Stimulated activated CD4-positive, alpha-beta T cell treated with anti-CD3 and anti-CD28 coated beads, Interleukin-15, amount 100 ng/mL, for 48 hours (primary cell): ENCODE measurements around the gene L3MBTL3.

Experiments used
- DNase-seq, 2 donors: peaks; one replicate each; pipeline ENCODE4 v3.0.0-alpha.2; 2020; ENCODE audit warnings: low read depth in 2 of 2

L3MBTL3 gene

DNA sequence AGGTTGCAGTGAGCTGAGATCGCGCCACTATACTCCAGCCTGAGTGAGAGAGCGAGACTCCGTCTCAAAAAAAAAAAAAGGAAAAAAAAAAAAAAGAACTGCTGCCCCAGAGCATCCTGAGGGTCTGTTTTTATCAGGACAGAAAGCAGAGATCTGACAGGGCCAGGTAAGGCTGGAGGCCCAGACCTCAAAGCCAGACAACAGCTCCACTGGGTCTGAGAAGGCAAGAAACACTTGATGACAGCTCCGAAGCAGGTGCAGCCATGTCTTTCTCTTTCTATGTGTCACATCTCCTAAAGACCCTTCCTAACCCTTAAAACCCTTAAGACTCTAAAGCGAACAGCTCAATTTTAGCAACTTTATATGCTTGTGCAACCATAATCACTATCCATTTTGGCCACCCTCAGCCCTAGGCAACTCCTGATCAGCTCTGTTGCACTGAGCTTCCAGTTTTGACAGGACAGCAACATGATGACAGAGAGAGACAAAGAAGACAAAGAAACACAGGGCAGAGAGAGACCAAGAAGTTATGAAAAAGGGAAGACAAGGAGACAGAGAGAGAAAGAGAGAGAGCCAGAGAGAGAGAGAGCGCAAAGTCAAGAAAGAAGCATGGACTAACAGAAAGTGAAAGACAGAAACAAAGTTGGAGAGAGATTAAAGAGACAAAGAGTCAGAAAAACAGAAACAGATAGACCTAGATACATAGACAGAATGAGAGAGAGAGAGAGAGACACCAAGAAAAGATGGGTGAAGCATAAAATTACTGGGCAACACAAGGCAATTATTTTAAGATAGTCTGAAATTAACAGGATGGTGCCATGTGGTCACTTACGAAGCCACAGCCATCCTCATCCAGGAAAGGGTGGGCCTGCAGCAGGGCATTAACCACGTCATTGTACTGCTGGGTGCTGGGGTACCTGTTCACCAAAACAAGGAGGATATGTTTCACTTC lies 165.2 kb downstream of the L3MBTL3 start:
- DNase-seq = no peak

DNA sequence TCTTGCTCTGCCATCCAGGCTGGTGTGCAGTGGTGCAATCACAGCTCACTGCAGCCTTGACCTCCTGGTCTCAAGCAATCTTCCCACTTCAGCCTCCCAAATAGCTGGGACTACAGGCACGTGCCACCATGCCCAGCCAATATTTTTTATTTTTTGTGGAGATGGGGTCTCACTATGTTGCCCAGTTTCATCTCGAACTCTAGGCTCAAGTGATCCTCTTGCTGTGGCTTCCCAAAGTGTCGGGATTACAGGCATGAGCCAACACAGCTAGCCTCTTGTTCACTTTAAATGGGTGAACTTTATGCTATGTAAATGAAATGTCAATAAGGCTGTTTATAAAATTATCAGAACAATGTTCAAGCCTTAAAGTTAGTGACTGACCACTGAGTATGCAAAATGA lies 167.3 kb downstream of the L3MBTL3 start:
- DNase-seq = no peak

DNA sequence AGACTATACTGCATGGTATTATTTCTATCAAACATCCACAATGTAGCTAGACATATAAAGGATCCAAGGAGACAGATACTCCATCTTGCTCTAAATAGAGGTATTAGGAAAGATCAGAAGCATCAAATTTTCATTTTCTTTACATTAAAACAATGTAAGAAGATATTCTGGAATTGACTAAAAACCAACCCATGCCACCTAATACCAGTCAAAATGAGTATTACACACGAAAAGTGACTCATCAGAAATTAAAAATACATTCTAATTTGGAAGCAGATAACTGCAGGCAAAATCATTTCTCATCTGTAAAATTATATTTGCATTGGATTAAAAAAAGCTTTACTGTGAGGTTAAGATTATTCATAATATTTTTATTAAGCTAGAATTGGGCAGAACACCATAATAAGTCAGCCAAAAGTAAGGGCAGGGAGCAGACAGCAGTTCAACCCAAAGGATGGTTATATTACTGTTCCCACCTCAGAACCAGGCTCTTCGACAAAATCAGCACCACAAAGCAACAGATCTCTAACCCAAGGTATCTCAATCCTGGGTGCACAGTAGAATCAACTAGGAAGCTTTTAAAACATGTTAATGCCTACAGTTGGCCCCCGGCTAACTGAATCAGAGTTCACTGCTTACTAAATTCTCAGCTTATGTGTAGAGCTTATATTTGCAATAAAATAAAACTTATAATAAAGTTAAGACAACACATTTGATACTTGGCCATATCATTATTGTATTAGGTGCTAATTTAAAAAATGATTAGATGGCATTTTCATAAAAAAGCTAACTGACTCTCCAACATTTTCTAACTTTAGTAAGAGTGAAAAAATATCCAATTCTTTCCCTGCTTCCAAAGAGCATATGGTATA lies 169.2 kb downstream of the L3MBTL3 start:
- no peak for DNase-seq

DNA sequence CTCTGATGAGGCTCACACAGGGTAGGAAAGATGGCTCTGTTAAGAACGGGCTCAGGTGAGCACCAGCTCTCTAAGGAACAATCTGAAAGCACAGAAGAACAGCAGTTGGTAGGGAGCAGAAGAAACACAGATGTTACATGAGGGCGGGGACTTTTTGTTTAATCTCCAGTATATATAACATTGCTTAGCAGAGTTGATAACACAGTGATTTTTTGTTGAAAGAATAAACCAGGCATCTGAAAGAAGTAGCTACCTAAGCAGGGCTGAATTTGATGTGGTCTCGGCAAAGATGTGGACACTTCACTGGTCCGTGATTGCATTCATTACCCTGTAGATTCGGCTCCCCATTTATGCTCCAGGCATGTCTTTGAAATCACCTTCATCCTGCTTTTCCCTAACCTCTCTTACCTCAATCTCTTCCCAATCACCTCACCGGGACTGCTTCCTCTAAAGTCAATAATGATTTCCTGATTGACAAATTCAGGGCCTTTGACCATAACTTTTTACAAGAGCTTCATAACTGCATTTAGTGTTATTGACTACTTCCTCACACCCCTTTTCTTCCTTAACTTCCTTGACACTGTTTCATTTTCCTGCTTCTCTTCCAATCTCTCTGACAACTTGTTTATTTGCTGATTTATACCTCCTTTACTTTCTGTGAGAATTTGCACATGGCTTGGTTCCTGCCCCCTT lies 170.0 kb downstream of the L3MBTL3 start:
- DNase-seq = no peak

DNA sequence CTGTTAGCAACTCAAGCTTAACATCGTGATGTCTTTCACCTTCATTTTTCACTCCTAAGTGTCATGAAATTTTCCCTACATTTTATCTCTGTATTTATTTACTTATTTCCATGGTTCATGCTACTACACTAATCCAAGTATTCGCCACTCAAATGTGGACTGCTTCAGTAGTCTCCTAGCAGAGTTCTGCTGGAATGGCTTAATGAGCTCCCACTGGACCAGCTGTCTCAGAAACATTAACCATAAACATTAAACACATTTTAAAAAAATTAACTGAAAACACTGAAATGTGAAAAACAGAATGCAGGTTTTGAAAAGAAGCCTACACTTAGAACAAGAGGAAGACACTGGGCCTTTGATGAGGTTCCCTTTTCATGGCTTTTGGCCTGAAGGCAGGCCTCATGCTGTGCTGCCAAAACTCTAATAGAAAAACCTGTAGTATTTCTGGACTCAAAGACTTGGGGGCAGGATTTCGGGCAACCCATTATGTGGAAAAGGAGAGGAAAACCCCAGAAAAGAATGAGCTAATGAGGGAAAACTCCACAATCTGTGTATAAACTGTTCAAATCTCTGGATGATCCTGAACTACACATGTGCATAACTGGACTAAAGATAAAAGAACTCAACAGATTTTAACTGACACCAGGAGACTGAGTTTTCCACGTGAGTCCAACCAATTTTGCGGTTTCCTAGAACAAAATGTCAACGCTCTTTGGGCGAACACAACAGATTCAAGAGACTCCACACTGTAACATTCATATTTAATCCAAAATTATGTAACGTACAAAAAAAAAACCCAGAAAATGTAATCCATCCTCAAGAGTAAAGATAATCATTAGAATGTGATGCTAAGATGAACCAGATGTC lies 171.4 kb downstream of the L3MBTL3 start:
- DNase-seq = no peak
